Measurements from ENCODE around the gene PDE4C. TPM values are rescaled to one million over a fixed set of nuclear protein-coding genes. Genes with fewer than 3 reads are reported as not detected.
A peak's percentile ranks its signal among the peaks of the same experiment; 100 is the strongest.

The PDE4C gene
- total and polyA plus RNA-seq, 9 of the 15 experiments (the other 6 are each of a cell fraction or from before 2014, with no cell fraction given), result 0.04 to 0.91 (median 0.20) TPM; not detected in 1

- TF ChIP-seq ZBTB43 (CRISPR knock-in tag; IDR thresholded peaks at IDR 0.05), result peak; percentile 56; the same call in 1 of the 2 replicates
- no peak for TF ChIP-seq CREB3 (tag; conservative IDR thresholded peaks at IDR 0.05; ENCODE audit: low read depth)
- no peak; the same call in 1 of the 2 replicates for TF ChIP-seq JUND (IDR thresholded peaks at IDR 0.05; ENCODE audit: borderline replicate concordance, low read depth, low read length)
- TF ChIP-seq JUND (tag; IDR thresholded peaks at IDR 0.05; ENCODE audit: borderline replicate concordance, low read depth, low read length), result no peak
- no peak for TF ChIP-seq PATZ1 (CRISPR knock-in tag; IDR thresholded peaks at IDR 0.05; ENCODE audit: borderline replicate concordance)
- no peak for TF ChIP-seq STAT5A (IDR thresholded peaks at IDR 0.05; ENCODE audit: borderline replicate concordance, low read length)
- 0 out of 2 replicates have a peak, but pooled peaks have one; percentile 45 for TF ChIP-seq LEF1 (IDR thresholded peaks at IDR 0.05)
- TF ChIP-seq CAMTA2 (CRISPR knock-in tag; conservative IDR thresholded peaks at IDR 0.05), result 0 out of 2 replicates have a peak, but pooled peaks have one; percentile 36
- TF ChIP-seq RNF219 (CRISPR knock-in tag; IDR thresholded peaks at IDR 0.05), result no peak
- no peak for TF ChIP-seq ZNF274 (IDR thresholded peaks at IDR 0.05; ENCODE audit: borderline replicate concordance, low read depth, low read length)
- TF ChIP-seq TRIM24 (IDR thresholded peaks at IDR 0.05), result peak in 1 of 2 experiments; percentile 50; a peak in 1 of 4 replicates
- TF ChIP-seq CUX1 (CRISPR knock-in tag; IDR thresholded peaks at IDR 0.05), result no peak
Observed at GRCh38 chr19:18224525-18225354, 1.5 kb downstream of the PDE4C start (continued).
